Pancreas (tissue), 10 donors: ENCODE measurements around the gene HOXD13. TPM values are rescaled to one million over a fixed set of nuclear protein-coding genes. Genes with fewer than 3 reads are reported as not detected.

Experiments used
- ATAC-seq, 4 donors: fragments of 200-7000 bp; cut with Tn5 transposase; one replicate each; pipeline versions ENCODE4 v1.8.0 to v1.9.1; 2020; ENCODE audit warnings: mild to moderate bottlenecking in 4 of 4, moderate library complexity in 4 of 4
- DNase-seq, 6 donors: peaks; one replicate each; pipeline ENCODE4 v3.0.0-alpha.2; 2020
- FAIRE-seq: peaks from 2 replicates; lab custom pipeline; 2012; peaks lifted over from hg19 to GRCh38; lab: Jason Lieb, UNC
- H3K27ac ChIP-seq, 4 donors: fragments of 200-600 bp; sonication (generic); 1 replicate in 3 of 4; 2 replicates in 1 of 4; pipeline versions ENCODE4 v1.5.0 to v1.8.0; 2020
- H3K27me3 ChIP-seq, 4 donors: fragments of 200-600 bp; one replicate each; pipeline ENCODE4 v1.8.0; 2021
- H3K36me3 ChIP-seq, 3 donors: fragments of 200-600 bp; sonication (generic) in 1 of 3; one replicate each; pipeline versions ENCODE4 v1.5.0 to v1.8.0; 2020 to 2021
- H3K4me1 ChIP-seq, 3 donors: fragments of 200-600 bp; one replicate each; pipeline ENCODE4 v1.8.0; 2021
- H3K4me3 ChIP-seq, 4 donors: fragments of 200-600 bp; sonication (generic) in 2 of 4; one replicate each; pipeline versions ENCODE4 v1.5.0 to v1.8.0; 2020 to 2021
- H3K9me3 ChIP-seq, 4 donors: fragments of 200-600 bp; one replicate each; pipeline ENCODE4 v1.8.0; 2021
- CTCF ChIP-seq, 4 donors: fragments of 200-600 bp; sonication (generic) in 3 of 4; IDR thresholded peaks; one replicate each; pipeline versions ENCODE4 v1.5.0 to v1.8.0; 2021; ENCODE audit warnings: antibody characterized with exemption in 4 of 4
- WGBS, 2 donors: extraction: QIAGEN DNeasy Blood & Tissue Kit; methylation state at CpG; one replicate each; pipeline ENCODE4 v1.1.7; 2013; 5-methylcytosine and 5-hydroxymethylcytosine counted together
- intact Hi-C, 3 donors: fragments of 100-400 bp; cut with DNase I; formaldehyde crosslinking; loops; one replicate each; pipeline versions ENCODE4 v1.11.1 to v1.14.2; 2022
- polyA plus RNA-seq, 2 donors: library from polyadenylated mRNA; stranded (reverse); fragments of 200-250 nt; gene quantifications; one replicate each; pipeline ENCODE4 v1.2.3, GENCODE V29; 2013
- total RNA-seq, 6 donors: library from RNA; stranded (reverse); fragmentation: NEBNext Ultra II Directional in 4 of 6; extraction: Animal tissue kit (Norgen Biotek cat#: 25700) in 4 of 6; gene quantifications; one replicate each; pipeline versions ENCODE4 v1.2.1 to v1.2.4, GENCODE V29; 2021 to 2023
- donor health status: healthy with polysubstance abuse.
- donor health status: DM: no; HTN: no; CAD: no; lungs with moderate emphysema.
- donor health status: DM: no; HTN: no; CAD: no.
- donor health status: control.
- donor health status: control.
- donor health status: Bipolar disorder and iron deficiency.
- donor health status: DM: yes; HTN: yes; CAD: no.
- donor health status: DM: no; HTN: no; CAD: no.
- donor health status: DM: no; HTN: no; CAD: no.
- donor health status: DM: yes; HTN: yes; CAD: no.

Gene HOXD13
- total and polyA plus RNA-seq, 8 donors = not detected

DNA sequence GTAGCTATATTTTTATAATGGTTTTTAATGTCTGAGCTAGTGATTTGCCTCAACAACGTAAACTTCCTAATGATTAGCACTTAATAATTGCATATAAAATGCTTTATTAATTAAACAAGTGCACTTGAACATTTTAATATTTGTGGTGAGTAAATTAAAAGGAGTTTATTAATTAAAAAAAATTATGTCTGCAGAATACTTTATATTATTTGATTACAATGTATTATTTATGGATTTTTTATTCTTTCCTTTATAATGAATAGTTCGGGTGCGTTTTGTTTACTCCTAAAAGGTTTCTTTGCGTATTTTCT lies 39.3 kb downstream of the HOXD13 start:
- Histone ChIP-seq H3K36me3 (no peaks in the 10 kb centered on the region), H3K27ac (no peak overlapping the region), H3K9me3 (no peaks in the 10 kb centered on the region), H3K27me3 (peaks cover 8 to 75% (median 29%) of the 10 kb centered on the region in 4 donors), H3K4me3 (no peak overlapping the region), H3K4me1 (peaks cover 0 to 14% (median 5%) of the 10 kb centered on the region in 3 donors)
- intact Hi-C loops = loop anchor here in 2 of 3 donors (10.0 kb wide), 2 partner anchors 323 to 433 kb away; no protein-coding TSS in a partner anchor
- ATAC-seq (no peak), FAIRE-seq (peak; percentile 39), DNase-seq (no peak)
- TF ChIP-seq CTCF (IDR thresholded peaks at IDR 0.05) = no peak
- 18 to 25% methylated on average over 4 of the region's 4 CpGs for WGBS, 2 donors

DNA sequence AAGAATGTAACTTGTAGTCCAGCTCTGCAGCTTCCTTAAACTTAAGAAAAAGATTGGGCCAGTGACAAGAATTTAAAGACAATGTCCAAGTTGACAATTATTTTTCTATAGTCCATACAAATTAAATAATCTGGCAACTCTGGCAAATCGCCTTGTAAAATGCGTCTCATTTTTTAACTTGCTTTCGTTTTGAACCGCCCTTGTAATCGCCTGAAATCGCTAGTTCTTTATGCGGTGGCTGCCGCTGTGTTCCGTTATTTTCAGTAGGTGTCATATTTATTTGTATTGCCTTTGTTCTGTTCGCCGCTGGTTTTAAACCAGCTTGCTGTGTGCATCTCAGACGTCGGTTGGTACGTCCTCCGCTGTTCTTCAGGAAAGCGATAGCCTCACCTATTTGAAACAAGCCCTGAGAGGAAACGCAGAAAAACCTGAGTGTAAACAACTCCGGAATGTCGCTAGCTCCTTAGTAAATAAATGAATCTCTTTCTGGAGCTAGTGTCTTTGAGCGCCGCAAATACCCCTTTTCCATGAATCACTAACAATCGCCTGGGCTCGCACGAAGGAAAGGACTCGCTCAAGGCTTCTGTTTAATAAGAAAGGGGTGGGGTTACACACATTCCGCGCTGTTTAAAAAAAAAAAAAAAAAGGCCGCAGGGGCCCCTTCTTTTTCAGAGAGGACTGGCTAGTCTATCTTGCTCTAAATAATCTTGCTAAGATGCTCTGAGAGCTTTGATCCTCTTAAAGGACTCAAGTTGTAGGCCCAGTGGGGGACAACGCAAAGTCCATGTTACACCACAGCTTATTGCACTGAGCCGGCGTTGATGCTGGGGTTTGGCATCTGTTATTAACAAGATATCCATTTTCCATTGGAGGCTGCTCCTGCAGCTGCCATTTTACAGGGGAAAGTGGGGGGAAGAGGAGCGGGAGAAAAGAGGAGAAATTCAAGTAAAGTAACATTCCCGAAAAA lies 40.0 kb downstream of the HOXD13 start:
- WGBS, 2 donors = 10 to 11% methylated on average over 33 of the region's 33 CpGs
- H3K27ac ChIP-seq = no peak overlapping the region

DNA sequence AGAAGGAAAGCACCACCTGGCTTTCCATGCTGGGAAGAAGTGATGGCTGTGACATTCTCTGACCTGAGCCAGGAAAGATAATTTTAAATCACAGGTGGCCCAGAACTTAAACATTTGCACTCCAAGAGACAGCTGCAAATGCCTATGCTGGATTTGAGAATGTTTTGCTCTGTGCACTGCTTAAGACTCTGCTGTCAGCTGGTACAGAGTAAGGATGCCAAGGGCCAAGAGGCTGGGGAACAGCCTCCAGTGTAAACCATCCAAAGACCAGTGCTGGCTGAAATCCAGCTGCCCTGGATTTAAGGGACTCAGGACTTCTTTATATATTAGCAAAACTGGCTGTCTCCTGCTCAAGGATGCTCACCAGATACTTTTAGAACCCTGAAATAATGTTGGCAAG lies 40.9 kb downstream of the HOXD13 start:
- intact Hi-C loops = loop anchor here in 2 of 3 donors (10.0 kb wide), 2 partner anchors 321 to 431 kb away; no protein-coding TSS in a partner anchor
- no peak overlapping the region for H3K4me3 ChIP-seq
- H3K27me3 ChIP-seq = peaks cover 5 to 76% (median 32%) of the 10 kb centered on the region in 4 donors
- ATAC-seq = no peak
- no peaks in the 10 kb centered on the region for H3K9me3 ChIP-seq
- TF ChIP-seq CTCF (IDR thresholded peaks at IDR 0.05) = no peak
- DNase-seq = no peak
- H3K36me3 ChIP-seq = no peaks in the 10 kb centered on the region
- H3K27ac ChIP-seq = no peak overlapping the region
- H3K4me1 ChIP-seq = peaks cover 0 to 14% (median 5%) of the 10 kb centered on the region in 3 donors
- FAIRE-seq = no peak

More for the DNA sequence above, 40.0 kb downstream of the HOXD13 start:
- intact Hi-C loops = loop anchor here in 2 of 3 donors (10.0 kb wide), 2 partner anchors 322 to 432 kb away; no protein-coding TSS in a partner anchor
- FAIRE-seq = no peak
- H3K4me3 ChIP-seq = no peak overlapping the region
- H3K36me3 ChIP-seq = no peaks in the 10 kb centered on the region
- H3K9me3 ChIP-seq = no peaks in the 10 kb centered on the region
- DNase-seq = no peak
- no peak for ATAC-seq
- H3K4me1 ChIP-seq = peaks cover 0 to 14% (median 5%) of the 10 kb centered on the region in 3 donors
- no peak for TF ChIP-seq CTCF (IDR thresholded peaks at IDR 0.05)
- H3K27me3 ChIP-seq = peaks cover 8 to 75% (median 29%) of the 10 kb centered on the region in 4 donors

DNA sequence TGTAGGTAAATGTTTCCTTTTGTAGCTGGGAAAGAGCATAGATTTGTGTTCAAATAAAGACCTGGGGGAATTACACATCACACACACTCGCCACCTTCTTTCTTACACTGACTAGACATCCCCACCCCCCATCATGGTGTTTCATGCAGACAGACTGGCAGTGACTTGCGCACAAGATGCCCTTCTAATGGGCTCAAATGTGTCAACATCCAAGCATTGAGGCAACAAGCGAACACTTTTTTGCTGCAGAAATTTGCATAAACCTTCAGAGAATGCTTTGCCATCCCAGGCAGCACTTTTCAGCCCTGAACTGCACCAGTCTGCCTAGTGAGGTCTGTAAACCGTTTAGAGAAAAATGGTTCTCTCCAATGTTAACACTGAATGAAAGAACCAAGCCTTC lies 41.5 kb downstream of the HOXD13 start:
- Histone ChIP-seq H3K9me3 (no peaks in the 10 kb centered on the region), H3K27me3 (peaks cover 5 to 76% (median 32%) of the 10 kb centered on the region in 4 donors), H3K4me3 (no peak overlapping the region), H3K27ac (no peak overlapping the region), H3K36me3 (no peaks in the 10 kb centered on the region), H3K4me1 (peaks cover 0 to 14% (median 5%) of the 10 kb centered on the region in 3 donors)
- DNase-seq (no peak), FAIRE-seq (no peak), ATAC-seq (no peak)
- 19 to 21% methylated on average over 4 of the region's 4 CpGs for WGBS, 2 donors
- intact Hi-C loops = loop anchor here in 2 of 3 donors (10.0 kb wide), 2 partner anchors 321 to 431 kb away; no protein-coding TSS in a partner anchor
- TF ChIP-seq CTCF (IDR thresholded peaks at IDR 0.05) = no peak
